RWPE2 (cell line): ENCODE results near the gene CYP2C9.

ENCODE experiments used
- ATAC-seq: fragments of 200-7000 bp; cut with Tn5 transposase; 3 replicates; pipeline ENCODE4 v1.9.1; 2021; ENCODE audit warnings: low read depth
- DNase-seq: peaks from one replicate; pipeline ENCODE4 v3.0.0-alpha.2; 2020; ENCODE audit warnings: low spot score
- H3K27ac ChIP-seq: fragments of 450-650 bp; 2 replicates; pipeline ENCODE4 v1.5.1; 2017; ENCODE audit warnings: mild to moderate bottlenecking; ENCODE audit not compliant: poor library complexity, severe bottlenecking
- H3K27me3 ChIP-seq: fragments of 250-450 bp; sonication (Bioruptor Pico); 2 replicates; pipeline ENCODE4 v1.5.1; 2021; ENCODE audit warnings: mild to moderate bottlenecking, moderate library complexity; ENCODE audit not compliant: insufficient read depth, poor library complexity, severe bottlenecking
- H3K36me3 ChIP-seq: fragments of 250-450 bp; sonication (Bioruptor Pico); 2 replicates; pipeline ENCODE4 v1.5.1; 2020; ENCODE audit warnings: low read depth, mild to moderate bottlenecking, moderate library complexity
- H3K4me1 ChIP-seq: fragments of 250-450 bp; sonication (Bioruptor Pico); 2 replicates; pipeline ENCODE4 v1.5.1; 2021; ENCODE audit warnings: mild to moderate bottlenecking, moderate library complexity; ENCODE audit not compliant: insufficient read depth, poor library complexity, severe bottlenecking
- H3K4me3 ChIP-seq: fragments of 250-450 bp; sonication (Bioruptor Pico); 2 replicates; pipeline ENCODE4 v1.5.1; 2021; ENCODE audit warnings: mild to moderate bottlenecking, moderate library complexity; ENCODE audit not compliant: severe bottlenecking
- H3K9me3 ChIP-seq: fragments of 250-450 bp; sonication (Bioruptor Pico); 2 replicates; pipeline ENCODE4 v1.5.1; 2021; ENCODE audit warnings: mild to moderate bottlenecking, moderate library complexity; ENCODE audit not compliant: severe bottlenecking
- CTCF ChIP-seq: fragments of 450-650 bp; IDR thresholded peaks from one replicate; pipeline ENCODE4 v1.5.1; 2017; ENCODE audit warnings: mild to moderate bottlenecking, moderate library complexity; ENCODE audit not compliant: poor library complexity, severe bottlenecking

Gene CYP2C9

GRCh38 chr10:94963901-94964300 is 25.4 kb downstream of the CYP2C9 start:
- no peak for DNase-seq
- ATAC-seq, result peak; percentile 81
- no peaks in the 10 kb centered on the region for H3K27me3 ChIP-seq

GRCh38 chr10:94983555-94983954 is 45.1 kb downstream of the CYP2C9 start:
- no peak for DNase-seq
- H3K36me3 ChIP-seq, result no peaks in the 10 kb centered on the region
- H3K4me3 ChIP-seq, result no peak overlapping the region
- H3K27ac ChIP-seq, result no peak overlapping the region
- H3K9me3 ChIP-seq, result no peaks in the 10 kb centered on the region
- H3K4me1 ChIP-seq, result no peaks in the 10 kb centered on the region
- no peaks in the 10 kb centered on the region for H3K27me3 ChIP-seq
- TF ChIP-seq CTCF, result no peak
- ATAC-seq, result no peak

More at GRCh38 chr10:94963901-94964300, 25.4 kb downstream of the CYP2C9 start:
- Histone ChIP-seq H3K4me1 (no peaks in the 10 kb centered on the region), H3K9me3 (no peaks in the 10 kb centered on the region), H3K27ac (no peak overlapping the region), H3K36me3 (no peaks in the 10 kb centered on the region), H3K4me3 (no peak overlapping the region)
- peak; percentile 73 for TF ChIP-seq CTCF

GRCh38 chr10:94989192-94989591 is 50.7 kb downstream of the CYP2C9 start:
- Histone ChIP-seq H3K9me3 (peaks cover 5% of the 10 kb centered on the region), H3K27me3 (no peaks in the 10 kb centered on the region), H3K27ac (no peak overlapping the region), H3K36me3 (no peaks in the 10 kb centered on the region), H3K4me1 (no peaks in the 10 kb centered on the region), H3K4me3 (no peak overlapping the region)
- ATAC-seq (no peak), DNase-seq (no peak)
- no peak for TF ChIP-seq CTCF

GRCh38 chr10:94991243-94991888 is 52.9 kb downstream of the CYP2C9 start:
- DNase-seq (no peak), ATAC-seq (no peak)
- TF ChIP-seq CTCF, result no peak
- Histone ChIP-seq H3K36me3 (no peaks in the 10 kb centered on the region), H3K4me3 (no peak overlapping the region), H3K27me3 (no peaks in the 10 kb centered on the region), H3K27ac (no peak overlapping the region), H3K9me3 (peaks cover 5% of the 10 kb centered on the region), H3K4me1 (no peaks in the 10 kb centered on the region)

GRCh38 chr10:94992811-94993210 is 54.4 kb downstream of the CYP2C9 start:
- no peaks in the 10 kb centered on the region for H3K36me3 ChIP-seq
- DNase-seq (no peak), ATAC-seq (no peak)
- no peaks in the 10 kb centered on the region for H3K27me3 ChIP-seq
- no peak for TF ChIP-seq CTCF
- no peaks in the 10 kb centered on the region for H3K4me1 ChIP-seq
- no peak overlapping the region for H3K4me3 ChIP-seq
- peaks cover 5% of the 10 kb centered on the region for H3K9me3 ChIP-seq
- no peak overlapping the region for H3K27ac ChIP-seq
